Measurements from ENCODE around the gene CPA4. TPM values are rescaled to one million over a fixed set of nuclear protein-coding genes. Genes with fewer than 3 reads are reported as not detected.

The CPA4 gene
- total RNA-seq, 1 experiment from 2014 or later = 98.8 TPM

GRCh38 chr7:130344271-130344866 lies 51.4 kb downstream of the CPA4 start, which contains the start of gene CPA5:
Gene CPA5 (plus strand): TSS chr7:130344816. CDS start chr7:130346486, 1,670 bp downstream.
- no peak for DNase-seq (ENCODE audit: low read depth)

- no peak for DNase-seq (ENCODE audit: low read depth)
These were observed 52.2 kb downstream of the CPA4 start for GRCh38 chr7:130345136-130345535.

GRCh38 chr7:130345725-130346124 lies 52.8 kb downstream of the CPA4 start:
- no peak for DNase-seq (ENCODE audit: low read depth)

GRCh38 chr7:130346177-130346905 lies 53.4 kb downstream of the CPA4 start:
- DNase-seq (ENCODE audit: low read depth) = no peak

- DNase-seq (ENCODE audit: low read depth) = no peak
These were observed 54.0 kb downstream of the CPA4 start for GRCh38 chr7:130346941-130347340.

GRCh38 chr7:130349911-130350782 lies 57.2 kb downstream of the CPA4 start:
- DNase-seq (ENCODE audit: low read depth) = no peak

- no peak for DNase-seq (ENCODE audit: low read depth)
These were observed 58.2 kb downstream of the CPA4 start for GRCh38 chr7:130350945-130351790.

- DNase-seq (ENCODE audit: low read depth) = no peak
These were observed 58.8 kb downstream of the CPA4 start for GRCh38 chr7:130351791-130352090.

GRCh38 chr7:130352194-130353074 lies 59.5 kb downstream of the CPA4 start:
- DNase-seq (ENCODE audit: low read depth) = peak; percentile 49

- DNase-seq (ENCODE audit: low read depth) = no peak
These were observed 60.2 kb downstream of the CPA4 start for GRCh38 chr7:130353196-130353595.

- peak; percentile 100 for DNase-seq (ENCODE audit: low read depth)
These were observed 63.3 kb downstream of the CPA4 start for GRCh38 chr7:130356121-130356875.

GRCh38 chr7:130356876-130357611 lies 64.1 kb downstream of the CPA4 start:
- DNase-seq (ENCODE audit: low read depth) = peak; percentile 98

- DNase-seq (ENCODE audit: low read depth) = no peak
These were observed 65.5 kb downstream of the CPA4 start for GRCh38 chr7:130358471-130358870.

GRCh38 chr7:130359276-130359857 lies 66.4 kb downstream of the CPA4 start:
- DNase-seq (ENCODE audit: low read depth) = no peak

- no peak for DNase-seq (ENCODE audit: low read depth)
These were observed 67.6 kb downstream of the CPA4 start for GRCh38 chr7:130360518-130360917.

- DNase-seq (ENCODE audit: low read depth) = no peak
These were observed 68.7 kb downstream of the CPA4 start for GRCh38 chr7:130361681-130362080.

- DNase-seq (ENCODE audit: low read depth) = no peak
These were observed 69.4 kb downstream of the CPA4 start for GRCh38 chr7:130362251-130362816.

GRCh38 chr7:130363026-130363847 lies 70.3 kb downstream of the CPA4 start:
- DNase-seq (ENCODE audit: low read depth) = peak; percentile 100

All from Daoy (cell line).